ENCODE results near the gene LGR6. TPM values are rescaled to one million over a fixed set of nuclear protein-coding genes. Genes with fewer than 3 reads are reported as not detected.
A peak's percentile ranks its signal among the peaks of the same experiment; 100 is the strongest.
"Not testable (repeated sequence)": the region's sequence is repeated elsewhere in the genome, so short reads cannot be mapped to it uniquely, and the experiment has no call there.

The LGR6 gene, protein sequence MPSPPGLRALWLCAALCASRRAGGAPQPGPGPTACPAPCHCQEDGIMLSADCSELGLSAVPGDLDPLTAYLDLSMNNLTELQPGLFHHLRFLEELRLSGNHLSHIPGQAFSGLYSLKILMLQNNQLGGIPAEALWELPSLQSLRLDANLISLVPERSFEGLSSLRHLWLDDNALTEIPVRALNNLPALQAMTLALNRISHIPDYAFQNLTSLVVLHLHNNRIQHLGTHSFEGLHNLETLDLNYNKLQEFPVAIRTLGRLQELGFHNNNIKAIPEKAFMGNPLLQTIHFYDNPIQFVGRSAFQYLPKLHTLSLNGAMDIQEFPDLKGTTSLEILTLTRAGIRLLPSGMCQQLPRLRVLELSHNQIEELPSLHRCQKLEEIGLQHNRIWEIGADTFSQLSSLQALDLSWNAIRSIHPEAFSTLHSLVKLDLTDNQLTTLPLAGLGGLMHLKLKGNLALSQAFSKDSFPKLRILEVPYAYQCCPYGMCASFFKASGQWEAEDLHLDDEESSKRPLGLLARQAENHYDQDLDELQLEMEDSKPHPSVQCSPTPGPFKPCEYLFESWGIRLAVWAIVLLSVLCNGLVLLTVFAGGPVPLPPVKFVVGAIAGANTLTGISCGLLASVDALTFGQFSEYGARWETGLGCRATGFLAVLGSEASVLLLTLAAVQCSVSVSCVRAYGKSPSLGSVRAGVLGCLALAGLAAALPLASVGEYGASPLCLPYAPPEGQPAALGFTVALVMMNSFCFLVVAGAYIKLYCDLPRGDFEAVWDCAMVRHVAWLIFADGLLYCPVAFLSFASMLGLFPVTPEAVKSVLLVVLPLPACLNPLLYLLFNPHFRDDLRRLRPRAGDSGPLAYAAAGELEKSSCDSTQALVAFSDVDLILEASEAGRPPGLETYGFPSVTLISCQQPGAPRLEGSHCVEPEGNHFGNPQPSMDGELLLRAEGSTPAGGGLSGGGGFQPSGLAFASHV
- total RNA-seq, result under 1 TPM; 0.06 to 0.22 TPM

DNA sequence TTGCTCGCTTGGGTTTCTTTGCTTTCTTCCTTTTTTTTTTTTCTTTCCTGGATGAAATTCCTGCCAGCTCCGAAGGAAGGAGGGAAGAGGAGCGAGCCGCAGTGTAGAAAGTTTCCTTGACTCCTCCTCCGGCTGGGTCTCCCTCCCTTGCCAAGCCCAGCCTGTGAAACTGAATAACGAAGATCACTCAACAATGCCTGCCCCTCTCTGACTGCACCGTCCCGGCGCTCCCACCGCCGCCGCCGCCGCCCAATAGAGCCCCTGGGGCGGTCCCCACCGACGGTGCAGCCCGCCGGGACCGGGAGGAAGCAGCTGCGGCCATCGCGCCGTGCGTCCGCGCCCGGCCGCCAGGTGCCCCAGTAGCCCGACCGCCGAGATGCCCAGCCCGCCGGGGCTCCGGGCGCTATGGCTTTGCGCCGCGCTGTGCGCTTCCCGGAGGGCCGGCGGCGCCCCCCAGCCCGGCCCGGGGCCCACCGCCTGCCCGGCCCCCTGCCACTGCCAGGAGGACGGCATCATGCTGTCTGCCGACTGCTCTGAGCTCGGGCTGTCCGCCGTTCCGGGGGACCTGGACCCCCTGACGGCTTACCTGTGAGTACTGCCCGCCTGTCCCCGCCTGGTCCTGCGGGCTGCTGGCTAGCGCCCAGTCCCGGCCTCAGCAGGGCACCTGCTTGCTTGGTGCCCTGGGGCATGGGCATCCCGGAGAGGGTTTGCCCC is at the start of gene LGR6:
LGR6 (plus strand) TSS at position 186 of the 714 bp plus-strand sequence; CDS start at position 377, 191 bp downstream.
- Mint-ChIP-seq H3K27ac (no peak within 1 kb of the TSS), H3K4me3 (no peak within 1 kb of the TSS), H3K4me1 (peaks cover 10% of the 10 kb centered on the region)

GRCh38 chr1:202144402-202145067 is 49.1 kb upstream of the LGR6 start, which contains the start of gene ARL8A:
TSS of gene ARL8A (minus strand) at chr1:202144737. CDS start at chr1:202144572, 165 bp downstream.
- Mint-ChIP-seq H3K4me1 (peaks cover 32% of the 10 kb centered on the region), H3K27me3 (no peaks in the 10 kb centered on the region), H3K9me3 (no peaks in the 10 kb centered on the region), H3K36me3 (peaks cover 19% of the 10 kb centered on the region), H3K4me3 (peak within 1 kb of the TSS; percentile 94), H3K27ac (peak within 1 kb of the TSS; percentile 91)
- peak; percentile 81 for DNase-seq

More for the DNA sequence above, at the start of gene LGR6:
- peaks cover 32% of the 10 kb centered on the region for H3K27me3 Mint-ChIP-seq
- no peak for DNase-seq
- H3K36me3 Mint-ChIP-seq, result no peaks in the 10 kb centered on the region
- no peaks in the 10 kb centered on the region for H3K9me3 Mint-ChIP-seq

DNA sequence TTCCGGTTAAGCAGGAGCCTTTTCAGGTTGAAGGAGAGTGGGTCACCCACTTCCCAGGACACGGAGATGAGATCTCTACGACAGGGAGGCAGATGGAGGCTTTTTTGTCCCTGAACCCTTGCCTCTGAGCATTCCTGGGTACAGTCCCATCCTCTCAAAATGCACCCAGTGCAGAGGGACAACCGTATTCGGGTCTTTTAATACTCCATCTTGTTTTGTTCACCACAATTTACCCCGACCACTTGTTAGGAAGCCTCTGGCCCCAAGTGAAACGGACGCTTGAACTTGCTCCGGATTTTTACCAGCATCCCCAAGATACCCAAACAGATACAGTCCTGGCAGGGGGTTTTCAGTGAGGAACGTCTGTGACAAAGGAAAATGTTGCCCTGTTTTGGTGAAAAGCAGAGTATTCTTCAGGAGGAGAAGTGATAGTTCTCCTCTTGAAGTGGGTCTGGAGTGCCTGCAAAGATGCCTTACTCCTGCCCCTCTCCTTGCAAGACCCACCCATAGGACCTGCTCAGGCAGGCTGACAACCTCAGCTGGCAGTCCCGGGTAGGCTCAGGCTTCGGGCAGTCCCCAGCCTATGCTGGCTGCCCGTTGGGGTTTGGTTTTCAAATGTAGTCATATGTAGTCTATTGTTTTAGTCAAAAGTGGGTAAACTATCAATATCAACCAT is 48.4 kb upstream of the LGR6 start:
- H3K4me3 Mint-ChIP-seq, result peak overlapping the region; percentile 73
- no peaks in the 10 kb centered on the region for H3K9me3 Mint-ChIP-seq

GRCh38 chr1:202145744-202146140 is 47.9 kb upstream of the LGR6 start:
- not testable (repeated sequence) for H3K27me3 Mint-ChIP-seq, H3K9me3 Mint-ChIP-seq, DNase-seq, H3K27ac Mint-ChIP-seq
- Mint-ChIP-seq H3K36me3 (peaks cover 26% of the 10 kb centered on the region), H3K4me3 (peak overlapping the region; percentile 73), H3K4me1 (peaks cover 32% of the 10 kb centered on the region)

More for the DNA sequence above, 48.4 kb upstream of the LGR6 start:
- Mint-ChIP-seq H3K4me1 (peaks cover 32% of the 10 kb centered on the region), H3K27ac (peak overlapping the region; percentile 75), H3K27me3 (no peaks in the 10 kb centered on the region), H3K36me3 (peaks cover 22% of the 10 kb centered on the region)
- DNase-seq, result peak; percentile 55

DNA sequence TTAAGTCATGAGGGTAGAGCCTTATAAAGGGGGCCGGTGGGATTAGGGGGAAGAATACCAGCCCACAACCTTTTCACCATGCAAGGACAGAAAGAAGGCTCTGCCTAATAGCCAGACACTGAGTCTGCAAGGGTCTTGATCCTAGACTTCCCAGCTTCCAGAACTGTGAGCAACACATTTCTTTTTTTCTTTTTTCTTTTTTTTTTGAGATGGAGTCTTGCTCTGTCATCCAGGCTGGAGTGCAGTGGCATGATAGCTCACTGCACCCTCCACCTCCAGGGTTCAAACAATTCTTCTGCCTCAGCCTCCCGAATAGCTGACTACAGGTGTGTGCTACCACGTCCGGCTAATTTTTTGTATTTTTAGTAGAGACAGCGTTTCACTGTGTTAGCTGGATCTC is 47.3 kb upstream of the LGR6 start:
- peaks cover 29% of the 10 kb centered on the region for H3K4me1 Mint-ChIP-seq
- DNase-seq, result no peak
- H3K27ac Mint-ChIP-seq, result no peak overlapping the region
- peaks cover 32% of the 10 kb centered on the region for H3K36me3 Mint-ChIP-seq
- no peak overlapping the region for H3K4me3 Mint-ChIP-seq
- no peaks in the 10 kb centered on the region for H3K27me3 Mint-ChIP-seq
- no peaks in the 10 kb centered on the region for H3K9me3 Mint-ChIP-seq

DNA sequence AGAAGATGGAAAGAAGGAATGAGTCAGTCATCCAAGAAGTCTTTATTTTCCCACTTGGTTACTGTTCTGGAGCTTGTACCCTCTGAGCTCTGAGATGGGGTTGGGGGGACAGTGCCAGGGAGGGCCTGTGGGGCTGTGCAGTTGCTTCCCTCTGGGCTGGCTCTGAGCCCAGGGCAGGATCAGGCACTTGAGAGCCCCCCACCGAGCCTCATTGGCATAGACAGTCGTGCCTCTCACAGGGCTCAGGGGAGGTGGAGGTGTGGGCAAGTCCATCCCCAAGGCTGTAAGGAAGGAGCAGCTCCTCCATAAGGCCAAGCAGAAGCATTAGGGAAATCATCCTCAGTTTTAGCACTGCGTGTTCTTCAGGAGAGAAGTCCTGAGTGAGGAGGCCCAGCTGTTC is 46.6 kb upstream of the LGR6 start:
- Mint-ChIP-seq H3K27me3 (no peaks in the 10 kb centered on the region), H3K9me3 (no peaks in the 10 kb centered on the region), H3K4me1 (peaks cover 25% of the 10 kb centered on the region), H3K4me3 (no peak overlapping the region), H3K27ac (no peak overlapping the region), H3K36me3 (peaks cover 34% of the 10 kb centered on the region)
- DNase-seq, result no peak

GRCh38 chr1:202148391-202148790 is 45.2 kb upstream of the LGR6 start:
- H3K9me3 Mint-ChIP-seq, result no peaks in the 10 kb centered on the region

GRCh38 chr1:202149566-202149965 is 44.0 kb upstream of the LGR6 start:
- no peaks in the 10 kb centered on the region for H3K9me3 Mint-ChIP-seq
- no peak overlapping the region for H3K4me3 Mint-ChIP-seq
- no peak for DNase-seq
- no peaks in the 10 kb centered on the region for H3K27me3 Mint-ChIP-seq
- H3K4me1 Mint-ChIP-seq, result peaks cover 17% of the 10 kb centered on the region
- peaks cover 36% of the 10 kb centered on the region for H3K36me3 Mint-ChIP-seq
- no peak overlapping the region for H3K27ac Mint-ChIP-seq

More at GRCh38 chr1:202148391-202148790, 45.2 kb upstream of the LGR6 start:
- peak overlapping the region; percentile 42 for H3K27ac Mint-ChIP-seq
- DNase-seq, result no peak
- no peak overlapping the region for H3K4me3 Mint-ChIP-seq
- H3K27me3 Mint-ChIP-seq, result no peaks in the 10 kb centered on the region
- H3K4me1 Mint-ChIP-seq, result peaks cover 16% of the 10 kb centered on the region
- H3K36me3 Mint-ChIP-seq, result peaks cover 35% of the 10 kb centered on the region

GRCh38 chr1:202150187-202150586 is 43.4 kb upstream of the LGR6 start:
- Mint-ChIP-seq H3K4me3 (no peak overlapping the region), H3K27me3 (no peaks in the 10 kb centered on the region), H3K27ac (no peak overlapping the region), H3K36me3 (peaks cover 43% of the 10 kb centered on the region), H3K9me3 (no peaks in the 10 kb centered on the region), H3K4me1 (peaks cover 17% of the 10 kb centered on the region)
- DNase-seq, result no peak

DNA sequence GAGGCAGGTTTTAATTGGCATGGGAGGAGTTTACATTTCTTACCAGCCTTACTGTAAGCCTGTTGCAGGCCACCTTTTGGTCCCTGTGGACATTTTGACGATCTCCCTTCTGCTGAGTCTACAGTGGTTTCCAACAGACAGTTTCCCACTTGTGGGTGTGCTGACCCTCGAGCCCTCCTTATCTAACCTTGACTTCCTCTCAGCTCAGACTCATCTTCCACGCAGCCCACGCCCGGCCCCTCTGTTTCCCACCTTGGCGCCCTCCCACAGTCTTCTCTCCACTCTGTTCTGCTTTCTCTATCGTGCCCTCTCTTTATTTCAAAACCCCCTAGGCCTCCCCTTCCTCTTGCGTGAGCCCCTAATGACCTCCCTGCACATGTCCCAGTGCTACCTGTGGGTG is 43.0 kb upstream of the LGR6 start:
- Mint-ChIP-seq H3K36me3 (peaks cover 43% of the 10 kb centered on the region), H3K4me3 (no peak overlapping the region), H3K27ac (no peak overlapping the region)

DNA sequence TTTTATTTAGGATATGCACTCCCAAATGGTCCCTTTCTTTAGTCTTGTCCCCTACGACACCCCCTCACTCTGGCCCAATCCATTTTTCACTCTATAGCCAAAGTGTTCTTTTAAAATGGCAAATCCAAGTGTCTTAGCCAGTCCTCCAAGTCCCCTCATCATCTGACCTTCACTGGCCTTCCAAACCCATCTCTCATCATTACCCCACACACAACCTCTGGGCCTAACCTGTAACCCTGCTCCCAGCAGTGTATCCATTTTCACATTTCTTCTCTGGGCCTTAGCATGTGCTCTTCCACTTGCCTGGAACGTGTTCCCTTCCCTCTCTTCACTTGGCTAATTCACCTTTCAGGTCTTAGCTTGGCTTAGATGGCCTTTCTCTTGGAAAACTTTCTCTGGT is 42.6 kb upstream of the LGR6 start:
- peaks cover 12% of the 10 kb centered on the region for H3K4me1 Mint-ChIP-seq
- no peaks in the 10 kb centered on the region for H3K27me3 Mint-ChIP-seq
- H3K9me3 Mint-ChIP-seq, result no peaks in the 10 kb centered on the region
- DNase-seq, result no peak
- H3K27ac Mint-ChIP-seq, result no peak overlapping the region
- H3K4me3 Mint-ChIP-seq, result no peak overlapping the region
- H3K36me3 Mint-ChIP-seq, result peaks cover 43% of the 10 kb centered on the region

More for the DNA sequence above, 43.0 kb upstream of the LGR6 start:
- H3K9me3 Mint-ChIP-seq, result no peaks in the 10 kb centered on the region
- peaks cover 13% of the 10 kb centered on the region for H3K4me1 Mint-ChIP-seq
- no peaks in the 10 kb centered on the region for H3K27me3 Mint-ChIP-seq
- no peak for DNase-seq

DNA sequence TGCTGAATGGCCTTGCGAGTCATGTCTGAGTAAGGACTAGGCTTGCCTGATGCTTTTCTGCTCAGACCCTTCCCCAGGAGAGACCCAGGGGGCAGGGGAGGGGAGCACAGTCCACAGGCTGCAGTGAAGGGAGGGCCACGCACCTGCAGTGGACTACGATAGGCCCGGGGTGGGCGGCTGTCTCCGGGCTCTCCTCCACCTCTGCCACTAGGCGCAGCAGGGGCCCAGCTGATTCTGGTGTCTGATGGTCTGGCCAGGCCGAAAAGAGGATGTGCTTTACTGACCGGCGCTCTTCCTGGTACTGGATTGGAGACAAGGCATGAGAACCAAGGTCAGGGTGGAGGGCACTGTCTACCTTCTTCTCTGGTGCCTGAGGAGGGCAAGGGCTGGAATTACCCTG is 41.2 kb upstream of the LGR6 start:
- H3K27me3 Mint-ChIP-seq, result no peaks in the 10 kb centered on the region
- peaks cover 45% of the 10 kb centered on the region for H3K36me3 Mint-ChIP-seq
- no peak overlapping the region for H3K27ac Mint-ChIP-seq
- H3K4me1 Mint-ChIP-seq, result peaks cover 19% of the 10 kb centered on the region
- H3K4me3 Mint-ChIP-seq, result no peak overlapping the region
- H3K9me3 Mint-ChIP-seq, result no peaks in the 10 kb centered on the region
- no peak for DNase-seq

DNA sequence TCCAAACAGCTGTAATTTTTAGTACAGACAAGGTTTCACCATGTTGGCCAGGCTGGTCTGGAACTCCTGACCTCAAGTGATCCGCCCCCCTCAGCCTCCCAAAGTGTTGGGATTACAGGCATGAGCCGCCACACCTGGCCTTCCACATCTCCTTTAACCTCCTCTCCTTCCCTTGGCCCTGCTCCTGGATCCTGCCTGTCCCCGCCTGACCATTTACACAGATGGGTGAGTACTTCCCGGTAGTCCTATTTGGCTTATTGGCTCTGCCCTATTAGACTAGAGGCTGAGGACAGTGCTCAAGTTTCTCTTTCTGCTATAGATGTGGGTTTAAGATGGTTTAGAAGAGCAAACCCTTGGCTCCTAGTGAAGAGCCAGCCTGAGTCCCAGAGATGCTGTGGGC is 40.3 kb upstream of the LGR6 start:
- Mint-ChIP-seq H3K9me3 (no peaks in the 10 kb centered on the region), H3K36me3 (peaks cover 48% of the 10 kb centered on the region), H3K27me3 (no peaks in the 10 kb centered on the region), H3K27ac (peak overlapping the region; percentile 14), H3K4me3 (no peak overlapping the region), H3K4me1 (peaks cover 26% of the 10 kb centered on the region)
- DNase-seq, result no peak

Data from activated naive CD8-positive, alpha-beta T cell treated with anti-CD3 and anti-CD28 coated beads for 36 hours (primary cell).